GM18873 (cell line): ENCODE results near the gene RFT1.
A peak's percentile ranks its signal among the peaks of the same experiment; 100 is the strongest.

Source experiments
- ATAC-seq: cut with Tn5 transposase; IDR thresholded peaks from one replicate; pipeline ENCODE4 v1.9.1; 2021; ENCODE audit warnings: mild to moderate bottlenecking, moderate library complexity, moderate number of reproducible peaks; ENCODE audit not compliant: unreplicated experiment, low FRiP score

Gene RFT1

GRCh38 chr3:53130179-53131061, at the start of gene RFT1:
Gene RFT1, minus strand, starts transcription at chr3:53130435. Its CDS starts 35 bp downstream, at chr3:53130400.
- ATAC-seq, result peak; percentile 67

GRCh38 chr3:53179580-53179979, 49.3 kb upstream of the RFT1 start:
- ATAC-seq, result no peak

- ATAC-seq, result no peak
Measured at GRCh38 chr3:53178246-53178645, 48.0 kb upstream of the RFT1 start.

- no peak for ATAC-seq
Measured at GRCh38 chr3:53175613-53176540, 45.6 kb upstream of the RFT1 start.

- peak; percentile 39 for ATAC-seq
Measured at GRCh38 chr3:53174346-53175250, 44.4 kb upstream of the RFT1 start.

GRCh38 chr3:53173107-53173506, 42.9 kb upstream of the RFT1 start:
- ATAC-seq, result no peak

- no peak for ATAC-seq
Measured at GRCh38 chr3:53171827-53172505, 41.7 kb upstream of the RFT1 start.

GRCh38 chr3:53171064-53171418, 40.8 kb upstream of the RFT1 start:
- no peak for ATAC-seq

GRCh38 chr3:53170325-53171063, 40.3 kb upstream of the RFT1 start:
- no peak for ATAC-seq

GRCh38 chr3:53169832-53170324, 39.6 kb upstream of the RFT1 start:
- ATAC-seq, result no peak

GRCh38 chr3:53169045-53169831, 39.0 kb upstream of the RFT1 start:
- ATAC-seq, result no peak

GRCh38 chr3:53168175-53168923, 38.1 kb upstream of the RFT1 start:
- no peak for ATAC-seq

- ATAC-seq, result no peak
Measured at GRCh38 chr3:53167418-53168174, 37.4 kb upstream of the RFT1 start.

- ATAC-seq, result no peak
Measured at GRCh38 chr3:53166781-53167291, 36.6 kb upstream of the RFT1 start.

GRCh38 chr3:53166206-53166605, 36.0 kb upstream of the RFT1 start:
- ATAC-seq, result no peak

GRCh38 chr3:53164911-53165310, 34.7 kb upstream of the RFT1 start:
- no peak for ATAC-seq
